Measurements from ENCODE around the gene AHNAK. TPM values are rescaled to one million over a fixed set of nuclear protein-coding genes. Genes with fewer than 3 reads are reported as not detected.
A peak's percentile ranks its signal among the peaks of the same experiment; 100 is the strongest.

The AHNAK gene
- total RNA-seq, 1 donor: 474 TPM

DNA sequence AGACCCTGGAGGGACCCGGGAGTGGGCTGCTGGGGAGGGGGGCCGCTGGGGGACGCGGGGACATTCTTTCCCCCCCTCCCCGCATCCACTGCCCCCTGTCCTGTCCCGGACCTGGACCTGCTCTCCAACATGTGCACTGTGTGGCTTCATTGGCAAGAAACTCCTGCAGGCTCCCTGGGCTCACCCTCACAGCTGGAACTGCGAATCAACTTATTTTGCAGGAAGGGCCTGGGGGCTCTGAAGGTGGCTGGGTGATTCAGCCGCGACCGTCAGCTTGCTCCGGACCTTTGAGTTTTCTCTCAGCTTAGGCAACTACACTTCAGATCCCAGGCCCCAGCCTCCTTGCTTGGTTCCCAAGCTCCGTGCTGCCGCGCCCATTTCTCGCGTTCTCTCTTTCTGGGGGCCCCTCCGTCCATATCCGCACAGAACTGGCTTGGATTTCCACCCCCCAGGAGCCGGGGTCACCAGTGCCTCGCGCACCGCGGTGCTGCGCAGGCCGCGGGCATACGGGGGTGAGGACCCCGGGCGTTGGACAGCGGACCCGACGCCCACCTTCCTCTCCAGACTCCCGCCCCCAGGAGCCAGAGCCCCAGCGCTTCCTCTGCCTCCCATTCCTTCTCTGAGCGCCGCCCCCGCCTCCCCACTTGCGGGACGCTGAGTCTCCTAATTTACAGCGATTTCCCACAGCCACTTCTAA is 471 bp upstream of the AHNAK start:
- H3K4me3 ChIP-seq (ENCODE audit: low read depth, low read length): peak overlapping the region; percentile 98
- TF ChIP-seq CTCF (IDR thresholded peaks at IDR 0.05; ENCODE audit: insufficient read depth, low read depth, low read length): no peak
- peak; percentile 61 for DNase-seq (ENCODE audit: low read depth)

- peak; percentile 4 for TF ChIP-seq CTCF (IDR thresholded peaks at IDR 0.05; ENCODE audit: insufficient read depth, low read depth, low read length)
- H3K4me3 ChIP-seq (ENCODE audit: low read depth, low read length): peak overlapping the region; percentile 98
- DNase-seq (ENCODE audit: low read depth): peak; percentile 95
These were observed 966 bp downstream of the AHNAK start for GRCh38 chr11:62545437-62546243.

DNA sequence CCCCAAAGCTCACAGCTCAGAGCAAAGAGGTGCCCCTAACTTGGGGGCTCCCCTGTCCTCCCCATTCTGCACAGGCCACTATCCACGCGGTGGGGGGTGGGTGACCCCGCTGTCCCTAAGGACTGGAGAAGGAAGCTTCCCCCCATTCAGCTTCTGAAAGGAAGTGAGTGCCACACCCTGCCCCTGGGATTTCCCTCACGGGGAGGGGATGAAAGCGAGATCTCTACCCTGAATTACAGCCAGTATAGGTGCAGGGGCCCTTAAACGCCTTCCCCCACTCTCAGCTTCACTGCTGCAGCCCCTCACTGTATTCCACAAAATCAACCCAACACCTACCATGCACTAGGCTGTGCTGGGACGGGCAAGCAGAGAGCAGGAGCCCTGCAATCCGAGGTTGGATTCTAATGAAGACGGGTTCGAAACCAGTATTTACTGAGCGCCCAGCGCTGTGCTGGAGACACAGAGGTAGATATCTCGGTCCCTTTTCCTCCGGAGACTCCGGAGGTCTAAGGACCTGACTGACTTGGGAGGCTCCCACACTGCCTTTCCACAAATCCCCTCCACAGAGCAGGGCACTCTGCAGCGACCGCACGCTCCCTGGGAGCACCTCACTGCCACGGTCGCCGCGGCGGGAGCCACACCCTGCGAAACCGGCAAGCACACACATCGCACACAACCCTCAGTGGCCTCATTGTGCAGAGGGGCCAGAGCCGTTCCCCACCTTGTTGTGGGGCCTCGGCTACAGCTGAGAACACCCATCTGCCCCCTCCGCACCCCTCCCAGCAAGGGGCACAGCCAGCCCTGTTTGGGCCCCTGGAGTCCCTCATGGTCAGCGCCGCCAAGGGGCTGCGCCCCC is 1.8 kb downstream of the AHNAK start:
- DNase-seq (ENCODE audit: low read depth): no peak
- peak overlapping the region; percentile 98 for H3K4me3 ChIP-seq (ENCODE audit: low read depth, low read length)
- no peak for TF ChIP-seq CTCF (IDR thresholded peaks at IDR 0.05; ENCODE audit: insufficient read depth, low read depth, low read length)

DNA sequence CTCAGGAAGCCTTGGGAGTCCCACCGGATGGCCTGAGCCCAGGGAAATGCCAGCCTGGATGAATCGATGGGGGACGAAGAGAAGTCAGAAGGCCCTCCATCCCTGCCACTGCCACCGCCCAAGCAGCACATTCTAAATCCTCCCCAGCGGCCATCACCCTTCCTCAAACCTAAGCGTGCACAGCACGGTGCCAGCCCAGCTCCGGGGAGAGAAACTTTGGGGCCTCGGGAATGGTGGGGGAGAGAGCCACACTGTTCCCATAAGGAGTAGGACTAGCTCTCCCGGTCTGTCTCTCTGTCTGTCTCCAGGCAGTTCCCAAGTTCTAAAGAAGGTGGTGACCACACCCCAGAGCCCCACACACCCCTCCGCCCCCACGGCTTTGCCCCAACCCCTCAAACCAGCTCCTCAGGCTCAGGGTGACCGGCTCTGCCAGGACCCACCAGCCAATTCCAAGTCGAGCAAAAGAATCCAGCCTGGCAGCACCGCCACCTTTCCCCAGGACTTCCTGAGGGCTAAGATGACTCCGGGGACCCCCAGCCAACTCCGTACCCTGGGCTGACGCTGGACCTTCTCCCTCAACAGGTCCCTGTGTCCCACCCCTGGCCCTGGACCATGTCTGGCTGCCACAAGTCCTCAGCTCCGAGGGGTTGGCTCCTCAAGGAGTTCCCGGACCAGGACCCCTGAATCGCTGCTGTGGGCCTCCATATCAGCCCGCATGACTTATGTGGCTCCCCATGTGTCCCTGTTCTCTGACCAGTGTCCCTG is 2.7 kb downstream of the AHNAK start:
- no peak for TF ChIP-seq CTCF (IDR thresholded peaks at IDR 0.05; ENCODE audit: insufficient read depth, low read depth, low read length)
- no peak for DNase-seq (ENCODE audit: low read depth)

GRCh38 chr11:62542750-62543567 is 3.6 kb downstream of the AHNAK start:
- H3K4me3 ChIP-seq (ENCODE audit: low read depth, low read length): peak overlapping the region; percentile 98
- DNase-seq (ENCODE audit: low read depth): peak; percentile 82
- TF ChIP-seq CTCF (IDR thresholded peaks at IDR 0.05; ENCODE audit: insufficient read depth, low read depth, low read length): peak; percentile 99

More for the DNA sequence above, 2.7 kb downstream of the AHNAK start:
- H3K4me3 ChIP-seq (ENCODE audit: low read depth, low read length): peak overlapping the region; percentile 98
